Mesendoderm (in vitro differentiated cells): ENCODE results near the gene C1QTNF8.

Source experiments
- DNase-seq: peaks from one replicate; pipeline ENCODE4 v3.0.0; 2013
- H2AK5ac ChIP-seq: 2 replicates; pipeline ENCODE4 v1.6.1; 2013; ENCODE audit warnings: low read length, inconsistent platforms
- H2BK120ac ChIP-seq: 2 replicates; pipeline ENCODE4 v1.6.1; 2013; ENCODE audit warnings: low read depth, mild to moderate bottlenecking, low read length, moderate library complexity, mixed read lengths
- H2BK15ac ChIP-seq: replicated peaks from 2 replicates; pipeline ENCODE4 v1.6.1; 2013; ENCODE audit warnings: low read depth, mild to moderate bottlenecking, moderate library complexity
- H2BK5ac ChIP-seq: 2 replicates; pipeline ENCODE4 v1.6.1; 2013; ENCODE audit warnings: low read length, inconsistent platforms
- H3K18ac ChIP-seq: 2 replicates; pipeline ENCODE4 v1.6.1; 2013; ENCODE audit warnings: mild to moderate bottlenecking, low read length, mixed read lengths
- H3K23ac ChIP-seq: one replicate; pipeline ENCODE4 v1.6.1; 2013; ENCODE audit warnings: low read length
- H3K27ac ChIP-seq: 2 replicates; pipeline ENCODE4 v1.5.1; 2013; ENCODE audit warnings: low read depth, mild to moderate bottlenecking, inconsistent platforms, low read length, moderate library complexity
- H3K27me3 ChIP-seq: 2 replicates; pipeline ENCODE4 v1.6.1; 2013; ENCODE audit warnings: low read length, control low read depth, mild to moderate bottlenecking, inconsistent platforms; ENCODE audit not compliant: insufficient read depth, poor library complexity
- H3K36me3 ChIP-seq: 2 replicates; pipeline ENCODE4 v1.6.1; 2013; ENCODE audit warnings: low read length, inconsistent platforms; ENCODE audit not compliant: control insufficient read depth, insufficient read depth
- H3K4ac ChIP-seq: one replicate; pipeline ENCODE4 v1.6.1; 2013; ENCODE audit warnings: low read depth, mild to moderate bottlenecking, low read length, moderate library complexity
- H3K4me1 ChIP-seq: 2 replicates; pipeline ENCODE4 v1.6.1; 2013; ENCODE audit warnings: low read depth, low read length, inconsistent platforms; ENCODE audit not compliant: control insufficient read depth
- H3K4me2 ChIP-seq: 2 replicates; pipeline ENCODE4 v1.6.1; 2013; ENCODE audit warnings: low read length
- H3K4me3 ChIP-seq: 2 replicates; pipeline ENCODE4 v1.5.1; 2013; ENCODE audit warnings: mild to moderate bottlenecking, low read length
- H3K56ac ChIP-seq: one replicate; pipeline ENCODE4 v1.6.1; 2013; ENCODE audit warnings: low read length
- H3K79me1 ChIP-seq: 2 replicates; pipeline ENCODE4 v1.6.1; 2013; ENCODE audit warnings: low read length, inconsistent platforms
- H3K79me2 ChIP-seq: 2 replicates; pipeline ENCODE4 v1.6.1; 2013; ENCODE audit warnings: mild to moderate bottlenecking, low read length; ENCODE audit not compliant: control insufficient read depth, insufficient read depth
- H3K9ac ChIP-seq: 2 replicates; pipeline ENCODE4 v1.6.1; 2013; ENCODE audit warnings: low read length, inconsistent platforms
- H4K5ac ChIP-seq: one replicate; pipeline ENCODE4 v1.6.1; 2013; ENCODE audit warnings: low read length
- H4K8ac ChIP-seq: one replicate; pipeline ENCODE4 v1.6.1; 2013; ENCODE audit warnings: low read depth, mild to moderate bottlenecking, control low read depth, low read length, moderate library complexity
- WGBS: extraction: QIAGEN DNeasy Blood & Tissue Kit; methylation state at CpG from one replicate; pipeline ENCODE4 v1.1.7; 2013; ENCODE audit warnings: low lambda C conversion rate, missing lambda C conversion rate; ENCODE audit not compliant: insufficient coverage; ENCODE audit errors: extremely low coverage; 5-methylcytosine and 5-hydroxymethylcytosine counted together

C1QTNF8 gene

DNA sequence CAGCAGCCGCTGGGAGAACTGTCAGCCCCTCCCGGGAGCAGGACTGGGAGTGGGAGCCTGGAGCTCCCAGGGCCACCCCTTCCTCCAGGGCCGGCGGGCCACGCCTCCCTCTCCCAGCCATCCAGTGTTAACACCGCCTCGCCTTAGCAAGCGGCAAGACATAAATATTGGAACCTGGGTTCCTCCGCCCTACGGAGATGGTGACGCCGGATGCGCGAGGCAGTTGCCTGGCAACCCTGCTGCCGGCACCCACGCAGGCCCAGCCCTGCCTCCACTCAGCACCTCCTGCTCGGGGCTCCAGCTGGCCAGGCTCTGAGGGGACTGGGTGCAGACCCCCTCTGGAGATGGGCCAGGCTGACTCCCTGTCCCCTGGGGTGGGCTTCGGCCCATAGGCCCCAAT lies 29.4 kb upstream of the C1QTNF8 start:
- WGBS, result no CpG with 5 or more reads among the region's 18 CpGs
- no peak overlapping the region for H3K18ac ChIP-seq
- H3K27ac ChIP-seq, result no peak overlapping the region
- H3K4ac ChIP-seq, result no peak overlapping the region
- H3K4me3 ChIP-seq, result no peak overlapping the region
- H3K23ac ChIP-seq, result no peak overlapping the region
- no peak overlapping the region for H2BK15ac ChIP-seq
- no peaks in the 10 kb centered on the region for H3K79me1 ChIP-seq
- H3K56ac ChIP-seq, result no peak overlapping the region
- no peak overlapping the region for H4K5ac ChIP-seq
- H4K8ac ChIP-seq, result no peak overlapping the region
- no peaks in the 10 kb centered on the region for H3K27me3 ChIP-seq
- no peak overlapping the region for H2BK5ac ChIP-seq
- no peak overlapping the region for H3K9ac ChIP-seq
- no peaks in the 10 kb centered on the region for H3K4me1 ChIP-seq
- no peak overlapping the region for H3K4me2 ChIP-seq
- DNase-seq, result no peak
- H2BK120ac ChIP-seq, result no peak overlapping the region
- no peak overlapping the region for H2AK5ac ChIP-seq
- H3K79me2 ChIP-seq, result no peaks in the 10 kb centered on the region
- no peaks in the 10 kb centered on the region for H3K36me3 ChIP-seq

DNA sequence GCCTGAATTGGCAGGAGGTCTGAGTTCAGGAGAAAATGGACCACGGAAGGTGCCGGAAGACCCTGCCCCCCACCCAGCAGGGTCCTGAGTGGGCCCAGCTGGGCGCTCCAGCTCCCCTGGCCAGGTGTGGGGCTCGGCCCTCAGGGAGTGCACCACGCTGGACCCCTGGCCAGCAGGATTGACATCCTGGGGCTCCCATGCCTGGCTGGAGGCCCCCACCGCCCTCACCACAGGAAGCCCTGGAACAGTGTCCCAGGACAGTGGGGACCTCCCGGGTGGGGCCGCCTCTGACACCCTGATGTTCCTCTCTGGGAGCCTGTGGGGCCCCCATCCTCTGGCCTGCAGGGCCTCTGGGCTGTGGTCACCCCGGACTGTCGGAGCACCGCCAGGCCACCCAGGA lies 28.8 kb upstream of the C1QTNF8 start:
- Histone ChIP-seq H2BK5ac (no peak overlapping the region), H3K4me3 (no peak overlapping the region), H3K23ac (no peak overlapping the region), H3K4me2 (no peak overlapping the region), H3K27ac (no peak overlapping the region), H3K4ac (no peak overlapping the region), H3K27me3 (no peaks in the 10 kb centered on the region), H2BK15ac (no peak overlapping the region), H3K18ac (no peak overlapping the region), H3K79me2 (no peaks in the 10 kb centered on the region), H3K56ac (no peak overlapping the region), H4K8ac (no peak overlapping the region), H3K4me1 (no peaks in the 10 kb centered on the region), H3K36me3 (no peaks in the 10 kb centered on the region), H3K79me1 (no peaks in the 10 kb centered on the region), H2BK120ac (no peak overlapping the region), H4K5ac (no peak overlapping the region), H3K9ac (no peak overlapping the region), H2AK5ac (no peak overlapping the region)
- WGBS, result no CpG with 5 or more reads among the region's 11 CpGs
- DNase-seq, result no peak

DNA sequence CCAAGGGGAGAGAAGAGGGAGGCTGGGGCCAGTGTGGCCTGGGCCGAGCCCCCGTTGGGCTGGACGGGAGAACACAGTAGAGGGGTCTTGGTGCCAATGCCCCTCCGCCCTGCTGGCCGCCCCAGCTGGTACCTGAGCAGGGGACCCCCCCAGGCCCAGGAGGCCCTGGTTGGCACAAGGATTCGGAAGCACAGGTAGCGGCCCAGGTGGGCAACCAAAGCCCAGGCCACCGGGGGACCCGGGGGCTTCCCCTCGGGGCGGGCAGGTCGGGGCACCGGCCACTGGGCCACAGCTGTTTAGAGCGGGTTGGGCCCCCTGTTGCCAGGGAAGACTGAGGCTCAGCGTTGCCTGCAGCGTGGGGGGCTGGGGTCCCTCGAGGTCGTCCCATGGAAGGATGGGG lies 28.2 kb upstream of the C1QTNF8 start:
- H3K4me3 ChIP-seq, result no peak overlapping the region
- no peak overlapping the region for H4K5ac ChIP-seq
- H3K36me3 ChIP-seq, result no peaks in the 10 kb centered on the region
- no peak overlapping the region for H3K9ac ChIP-seq
- no peak overlapping the region for H2BK120ac ChIP-seq
- H3K27me3 ChIP-seq, result no peaks in the 10 kb centered on the region
- H3K4ac ChIP-seq, result no peak overlapping the region
- H4K8ac ChIP-seq, result no peak overlapping the region
- no peak overlapping the region for H2BK15ac ChIP-seq
- WGBS, result no CpG with 5 or more reads among the region's 18 CpGs
- no peak overlapping the region for H3K18ac ChIP-seq
- H3K23ac ChIP-seq, result no peak overlapping the region
- no peak overlapping the region for H3K27ac ChIP-seq
- H2AK5ac ChIP-seq, result no peak overlapping the region
- H3K4me1 ChIP-seq, result no peaks in the 10 kb centered on the region
- H3K79me2 ChIP-seq, result no peaks in the 10 kb centered on the region
- no peak overlapping the region for H2BK5ac ChIP-seq
- DNase-seq, result no peak
- H3K79me1 ChIP-seq, result no peaks in the 10 kb centered on the region
- H3K56ac ChIP-seq, result no peak overlapping the region
- H3K4me2 ChIP-seq, result no peak overlapping the region

DNA sequence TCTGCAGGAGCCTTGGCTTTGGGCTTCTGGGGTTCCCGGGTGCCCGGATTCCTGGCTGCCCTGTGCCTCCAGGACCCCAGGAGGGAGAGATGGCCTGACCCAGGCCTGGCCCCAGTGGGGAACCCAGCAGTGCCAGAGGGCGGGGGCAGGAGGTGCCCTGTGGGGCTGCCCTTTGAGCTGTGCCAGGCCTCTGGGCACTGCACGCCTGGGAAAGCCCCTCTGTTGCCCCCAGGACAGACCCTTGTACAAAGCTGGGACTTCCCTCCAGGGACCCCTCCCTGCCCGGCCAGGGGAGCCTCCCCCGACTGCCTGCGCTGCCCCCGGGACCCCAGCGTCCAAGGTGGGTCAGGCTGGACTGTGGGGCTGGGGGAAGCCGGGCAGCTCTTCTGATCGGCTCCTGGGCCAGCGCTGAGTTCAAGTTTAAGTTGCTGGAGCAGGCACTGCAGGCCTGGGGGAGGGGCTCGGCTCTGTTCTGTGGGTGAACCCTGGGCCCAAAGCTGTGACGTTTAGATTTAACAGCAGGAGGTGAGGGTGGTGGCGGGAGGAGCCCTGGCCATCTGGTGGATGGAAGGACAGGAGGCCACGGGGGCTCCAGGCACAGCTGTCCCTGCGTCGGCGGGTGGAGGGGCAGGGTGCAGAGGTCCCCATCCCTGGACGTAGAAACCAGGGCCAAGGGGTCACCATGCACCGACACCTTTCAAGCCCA lies 27.6 kb upstream of the C1QTNF8 start:
- no CpG with 5 or more reads among the region's 21 CpGs for WGBS
- no peak overlapping the region for H3K4me2 ChIP-seq
- no peak overlapping the region for H3K9ac ChIP-seq
- no peak overlapping the region for H4K5ac ChIP-seq
- H2BK5ac ChIP-seq, result no peak overlapping the region
- no peak overlapping the region for H2AK5ac ChIP-seq
- H3K4ac ChIP-seq, result no peak overlapping the region
- H2BK120ac ChIP-seq, result no peak overlapping the region
- no peaks in the 10 kb centered on the region for H3K36me3 ChIP-seq
- no peak for DNase-seq
- H3K79me2 ChIP-seq, result no peaks in the 10 kb centered on the region
- H3K27me3 ChIP-seq, result no peaks in the 10 kb centered on the region
- H3K4me1 ChIP-seq, result no peaks in the 10 kb centered on the region
- H3K18ac ChIP-seq, result no peak overlapping the region
- H3K79me1 ChIP-seq, result no peaks in the 10 kb centered on the region
- no peak overlapping the region for H4K8ac ChIP-seq
- no peak overlapping the region for H3K56ac ChIP-seq
- H3K4me3 ChIP-seq, result no peak overlapping the region
- H3K23ac ChIP-seq, result no peak overlapping the region
- H3K27ac ChIP-seq, result no peak overlapping the region
- H2BK15ac ChIP-seq, result no peak overlapping the region

DNA sequence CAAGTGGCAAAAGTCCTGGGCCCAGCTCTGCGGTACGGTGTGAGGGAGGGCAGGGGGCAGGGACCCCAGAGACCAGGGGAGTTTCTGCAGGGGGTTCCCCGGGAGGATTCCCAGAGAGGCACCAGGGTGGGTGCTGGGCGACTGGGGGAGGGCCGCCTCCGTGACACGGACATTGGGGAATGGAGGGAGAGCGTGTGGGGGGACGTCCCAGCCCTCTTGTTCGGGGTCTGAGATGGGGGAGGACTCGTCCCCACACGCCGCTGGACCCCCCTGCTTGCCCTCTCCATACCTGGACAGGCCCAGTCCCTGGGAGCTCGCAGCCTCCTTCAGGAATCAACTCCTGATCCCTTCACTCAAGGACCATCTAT lies 26.3 kb upstream of the C1QTNF8 start:
- no peaks in the 10 kb centered on the region for H3K4me1 ChIP-seq
- H3K27ac ChIP-seq, result no peak overlapping the region
- H3K18ac ChIP-seq, result no peak overlapping the region

More for the DNA sequence above, 26.3 kb upstream of the C1QTNF8 start:
- H2BK15ac ChIP-seq, result no peak overlapping the region
- no peak overlapping the region for H3K9ac ChIP-seq
- no peak overlapping the region for H3K4me2 ChIP-seq
- no peaks in the 10 kb centered on the region for H3K27me3 ChIP-seq
- no peak for DNase-seq
- H2BK120ac ChIP-seq, result no peak overlapping the region
- H3K56ac ChIP-seq, result no peak overlapping the region
- H3K4me3 ChIP-seq, result no peak overlapping the region
- H3K79me2 ChIP-seq, result no peaks in the 10 kb centered on the region
- WGBS, result no CpG with 5 or more reads among the region's 14 CpGs
- no peak overlapping the region for H2BK5ac ChIP-seq
- H3K79me1 ChIP-seq, result no peaks in the 10 kb centered on the region
- H3K23ac ChIP-seq, result no peak overlapping the region
- H3K36me3 ChIP-seq, result no peaks in the 10 kb centered on the region
- H3K4ac ChIP-seq, result no peak overlapping the region
- no peak overlapping the region for H2AK5ac ChIP-seq
- H4K5ac ChIP-seq, result no peak overlapping the region
- H4K8ac ChIP-seq, result no peak overlapping the region
